PC-9 (cell line): ENCODE results near the gene GRN. TPM values are rescaled to one million over a fixed set of nuclear protein-coding genes. Genes with fewer than 3 reads are reported as not detected.
A peak's percentile ranks its signal among the peaks of the same experiment; 100 is the strongest.

Experiments
- Bru-seq: library from RNA; stranded (reverse); fragments of 400-500 nt; gene quantifications from one replicate; lab custom pipeline; 2021; lab: Mats Ljungman, UMichigan
- BruChase-seq, 2 experiments: library from RNA; stranded (reverse); fragments of 400-500 nt; gene quantifications; one replicate each; lab custom pipeline; 2021; lab: Mats Ljungman, UMichigan
- BruUV-seq: library from RNA; stranded (reverse); fragments of 400-500 nt; replicated peaks from 2 replicates; lab custom pipeline; 2021; lab: Mats Ljungman, UMichigan
- CTCF ChIA-PET: fragments of 300-600 bp; sonication (Branson Sonifier 250); formaldehyde crosslinking; loops from one replicate; lab custom pipeline; 2022; ENCODE audit warnings: antibody characterized with exemption; lab: Charles Lee
- POLR2A ChIA-PET: fragments of 300-600 bp; sonication (Branson Sonifier 250); formaldehyde crosslinking; loops from one replicate; lab custom pipeline; 2022; ENCODE audit warnings: antibody characterized with exemption; ENCODE audit not compliant: unreplicated experiment; lab: Charles Lee
- DNase-seq, 2 experiments: peaks; one replicate each; pipeline versions ENCODE4 v3.0.0 to v3.0.0-alpha.2; 2015 to 2022; ENCODE audit warnings: mixed read lengths in 1 of 2
- H2AFZ ChIP-seq: fragments of 200-600 bp; sonication (generic); 2 replicates; pipeline ENCODE4 v1.8.1; 2017; ENCODE audit warnings: antibody characterized with exemption
- H3F3A ChIP-seq: fragments of 200-600 bp; sonication (generic); 2 replicates; pipeline ENCODE4 v1.8.1; 2017; ENCODE audit warnings: antibody characterized with exemption, mild to moderate bottlenecking, low read depth; ENCODE audit not compliant: insufficient read depth
- H3K27ac ChIP-seq: fragments of 200-600 bp; sonication (generic); 2 replicates; pipeline ENCODE4 v1.6.1; 2016; ENCODE audit warnings: mixed run types
- H3K27me3 ChIP-seq: fragments of 200-600 bp; sonication (generic); 2 replicates; pipeline ENCODE4 v1.6.1; 2016; ENCODE audit warnings: low read depth, mixed run types; ENCODE audit not compliant: insufficient read depth
- H3K36me3 ChIP-seq: fragments of 200-600 bp; sonication (generic); 2 replicates; pipeline ENCODE4 v1.6.1; 2016; ENCODE audit warnings: low read depth, mixed run types
- H3K4me1 ChIP-seq: fragments of 200-600 bp; sonication (generic); replicated peaks from 2 replicates; pipeline ENCODE4 v1.6.1; 2016; ENCODE audit warnings: mixed run types; ENCODE audit not compliant: insufficient read depth
- H3K4me2 ChIP-seq: fragments of 200-600 bp; sonication (generic); 2 replicates; pipeline ENCODE4 v1.6.1; 2017; ENCODE audit warnings: mixed run types
- H3K4me3 ChIP-seq: fragments of 200-600 bp; sonication (generic); 2 replicates; pipeline ENCODE4 v1.6.1; 2016; ENCODE audit warnings: mixed run types
- H3K79me2 ChIP-seq: fragments of 200-600 bp; sonication (generic); 2 replicates; pipeline ENCODE4 v1.6.1; 2017; ENCODE audit warnings: low read depth, mixed run types
- H3K9me2 ChIP-seq: fragments of 200-600 bp; sonication (generic); 2 replicates; pipeline ENCODE4 v1.8.1; 2017; ENCODE audit warnings: mild to moderate bottlenecking; ENCODE audit not compliant: insufficient read depth
- H3K9me3 ChIP-seq: fragments of 200-600 bp; sonication (generic); 2 replicates; pipeline ENCODE4 v1.8.1; 2016; ENCODE audit warnings: low read depth; ENCODE audit not compliant: insufficient read depth
- H4K20me1 ChIP-seq: fragments of 200-600 bp; sonication (generic); 2 replicates; pipeline ENCODE4 v1.8.1; 2017; ENCODE audit not compliant: insufficient read depth
- EZH2 ChIP-seq: fragments of 200-600 bp; sonication (generic); IDR thresholded peaks from 2 replicates; pipeline ENCODE4 v1.8.0; 2017; ENCODE audit warnings: antibody characterized with exemption, low read depth
- intact Hi-C: fragments of 100-400 bp; cut with micrococcal nuclease; formaldehyde crosslinking; loops from one replicate; pipeline ENCODE4 v1.10.0; 2022; ENCODE audit not compliant: unreplicated experiment
- long read RNA-seq: library from polyadenylated mRNA; stranded (forward); transcript quantifications from one replicate; pipeline ENCODE4 v2.0.0, GENCODE V29; 2022
- total RNA-seq: library from RNA; stranded (reverse); gene quantifications from 2 replicates; pipeline ENCODE4 v1.2.3, GENCODE V29; 2021
- TF ChIP-seq, protein P1 (sequence below): fragments of 200-600 bp; sonication (generic); conservative IDR thresholded peaks from 2 replicates; pipeline ENCODE4 v1.6.1; 2017; ENCODE audit warnings: mixed run types, antibody characterized with exemption, mild to moderate bottlenecking, moderate library complexity

GRN gene
- total RNA-seq (226 and 413 TPM in 2 replicates), Bru-seq, nascent RNA (percentile 55 among the genes with signal in this experiment), BruChase-seq, experiment 1, labeled RNA remaining after a 2-hour chase (percentile 65 among the genes with signal in this experiment), BruChase-seq, experiment 2, labeled RNA remaining after a 6-hour chase (percentile 83 among the genes with signal in this experiment)
- long read RNA-seq, transcript GRN-201 (13 exons, 2,342 nt): major isoform, 361 of 514 reads
- long read RNA-seq, partial matches to known transcripts: 97 of 514 reads
- long read RNA-seq, other reads (novel, unspliced or antisense): 56 of 514 reads

DNA sequence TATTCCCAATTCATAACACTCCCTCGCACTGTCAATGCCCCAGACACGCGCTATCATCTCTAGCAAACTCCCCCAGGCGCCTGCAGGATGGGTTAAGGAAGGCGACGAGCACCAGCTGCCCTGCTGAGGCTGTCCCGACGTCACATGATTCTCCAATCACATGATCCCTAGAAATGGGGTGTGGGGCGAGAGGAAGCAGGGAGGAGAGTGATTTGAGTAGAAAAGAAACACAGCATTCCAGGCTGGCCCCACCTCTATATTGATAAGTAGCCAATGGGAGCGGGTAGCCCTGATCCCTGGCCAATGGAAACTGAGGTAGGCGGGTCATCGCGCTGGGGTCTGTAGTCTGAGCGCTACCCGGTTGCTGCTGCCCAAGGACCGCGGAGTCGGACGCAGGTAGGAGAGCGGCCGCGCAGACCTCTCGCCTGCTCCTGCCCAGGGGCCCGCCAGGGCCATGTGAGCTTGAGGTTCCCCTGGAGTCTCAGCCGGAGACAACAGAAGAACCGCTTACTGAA, at the start of gene GRN:
Gene GRN, plus strand, starts transcription at position 364 of the 515 bp plus-strand sequence. CDS start 3,863 bp downstream, outside the sequence.
- peaks cover 12% of the 10 kb centered on the region; the same call in 1 of the 2 replicates for H3F3A ChIP-seq
- H3K4me1 ChIP-seq: peaks cover 20% of the 10 kb centered on the region
- peaks cover 7% of the 10 kb centered on the region; the same call in 1 of the 2 replicates for H3K79me2 ChIP-seq
- intact Hi-C loops: loop anchor here (10.0 kb wide), 1 partner anchor 270 kb away; the partner anchor contains the start of gene G6PC3
- no peak for TF ChIP-seq EZH2
- TF ChIP-seq, protein P1, sequence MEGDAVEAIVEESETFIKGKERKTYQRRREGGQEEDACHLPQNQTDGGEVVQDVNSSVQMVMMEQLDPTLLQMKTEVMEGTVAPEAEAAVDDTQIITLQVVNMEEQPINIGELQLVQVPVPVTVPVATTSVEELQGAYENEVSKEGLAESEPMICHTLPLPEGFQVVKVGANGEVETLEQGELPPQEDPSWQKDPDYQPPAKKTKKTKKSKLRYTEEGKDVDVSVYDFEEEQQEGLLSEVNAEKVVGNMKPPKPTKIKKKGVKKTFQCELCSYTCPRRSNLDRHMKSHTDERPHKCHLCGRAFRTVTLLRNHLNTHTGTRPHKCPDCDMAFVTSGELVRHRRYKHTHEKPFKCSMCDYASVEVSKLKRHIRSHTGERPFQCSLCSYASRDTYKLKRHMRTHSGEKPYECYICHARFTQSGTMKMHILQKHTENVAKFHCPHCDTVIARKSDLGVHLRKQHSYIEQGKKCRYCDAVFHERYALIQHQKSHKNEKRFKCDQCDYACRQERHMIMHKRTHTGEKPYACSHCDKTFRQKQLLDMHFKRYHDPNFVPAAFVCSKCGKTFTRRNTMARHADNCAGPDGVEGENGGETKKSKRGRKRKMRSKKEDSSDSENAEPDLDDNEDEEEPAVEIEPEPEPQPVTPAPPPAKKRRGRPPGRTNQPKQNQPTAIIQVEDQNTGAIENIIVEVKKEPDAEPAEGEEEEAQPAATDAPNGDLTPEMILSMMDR: no peak
- no TSS peak for BruUV-seq
- H4K20me1 ChIP-seq: peaks cover 8% of the 10 kb centered on the region; the same call in 1 of the 2 replicates
- POLR2A ChIA-PET: interaction anchor here (0.7 to 1.5 kb wide), 2 partner anchors 18 to 121 kb away, joined by 4 to 7 read pairs; no protein-coding TSS in a partner anchor
- H3K27me3 ChIP-seq: no peaks in the 10 kb centered on the region
- no peaks in the 10 kb centered on the region for H3K9me3 ChIP-seq
- no peaks in the 10 kb centered on the region for H3K9me2 ChIP-seq
- H3K27ac ChIP-seq: peak within 1 kb of the TSS; percentile 31; the same call in 1 of the 2 replicates
- H3K4me2 ChIP-seq: peak within 1 kb of the TSS; percentile 93
- CTCF ChIA-PET: interaction anchor here (0.6 to 1.1 kb wide), 6 partner anchors 18 to 412 kb away, joined by 3 to 8 read pairs (median 5); no protein-coding TSS in a partner anchor
- H3K4me3 ChIP-seq: peak within 1 kb of the TSS; percentile 95
- peak; percentile 93 to 95 for DNase-seq
- H3K36me3 ChIP-seq: no peaks in the 10 kb centered on the region
- H2AFZ ChIP-seq: peak within 1 kb of the TSS; percentile 92

DNA sequence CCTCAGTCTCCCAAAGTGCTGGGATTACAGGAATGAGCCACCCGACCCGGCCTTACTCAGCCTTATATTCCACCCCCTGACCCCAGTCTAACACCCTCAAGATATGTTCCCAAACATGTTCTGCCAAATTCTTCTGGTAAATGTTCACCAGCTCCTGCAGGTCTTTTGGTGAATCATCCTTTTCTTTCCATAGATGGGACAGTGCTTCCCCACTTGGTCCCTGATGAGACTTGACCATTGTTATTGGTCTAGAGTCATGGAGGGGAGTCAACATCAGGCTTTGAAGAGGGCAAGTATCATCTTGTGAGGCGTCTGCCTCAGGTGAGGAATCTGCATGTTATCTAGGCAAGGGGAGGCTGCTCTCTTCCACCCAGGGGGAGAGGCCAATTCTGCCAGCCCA, 47.1 kb upstream of the GRN start:
- ChIA-PET POLR2A (interaction anchor here (0.9 kb wide), 1 partner anchor 92 kb away, joined by 3 read pairs; no protein-coding TSS in a partner anchor), CTCF (interaction anchor here (0.6 kb wide), 1 partner anchor 349 kb away, joined by 3 read pairs; no protein-coding TSS in a partner anchor)
- Histone ChIP-seq H3K27me3 (peaks cover 45% of the 10 kb centered on the region), H3K4me1 (no peaks in the 10 kb centered on the region), H3K27ac (no peak overlapping the region), H3K4me3 (no peak overlapping the region), H2AFZ (no peak overlapping the region), H3K4me2 (no peak overlapping the region), H4K20me1 (no peaks in the 10 kb centered on the region), H3K79me2 (no peaks in the 10 kb centered on the region), H3K9me2 (no peaks in the 10 kb centered on the region), H3F3A (no peaks in the 10 kb centered on the region), H3K36me3 (no peaks in the 10 kb centered on the region), H3K9me3 (no peaks in the 10 kb centered on the region)
- DNase-seq: no peak
- no TSS peak for BruUV-seq
- TF ChIP-seq EZH2: no peak
- TF ChIP-seq, protein P1: no peak
- intact Hi-C loops: no loop called here

DNA sequence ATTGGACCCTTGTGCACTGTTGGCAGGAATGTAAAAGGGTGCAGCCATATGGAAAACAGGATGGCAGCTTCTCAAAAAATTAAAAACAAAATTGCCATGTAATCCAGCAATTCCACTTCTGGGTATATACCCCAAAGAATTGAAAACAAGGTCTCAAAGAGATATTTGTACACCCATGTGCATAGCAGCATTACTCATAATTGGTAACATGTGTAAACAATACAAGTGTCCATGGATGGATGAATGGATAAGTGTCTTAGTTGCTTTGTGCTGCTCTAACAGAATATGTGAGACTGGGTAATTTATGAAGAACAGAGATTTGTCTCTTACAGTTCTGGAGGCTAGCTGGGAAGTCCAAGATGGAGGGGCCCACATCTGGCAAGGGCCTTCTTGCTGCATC, 40.5 kb upstream of the GRN start:
- CTCF ChIA-PET: no interaction called here
- no peak overlapping the region for H3K4me2 ChIP-seq
- H3K9me2 ChIP-seq: no peaks in the 10 kb centered on the region
- H3F3A ChIP-seq: peaks cover 10% of the 10 kb centered on the region; the same call in 1 of the 2 replicates
- DNase-seq: no peak
- peaks cover 4% of the 10 kb centered on the region; the same call in 1 of the 2 replicates for H4K20me1 ChIP-seq
- no peaks in the 10 kb centered on the region for H3K9me3 ChIP-seq
- H3K27ac ChIP-seq: no peak overlapping the region
- intact Hi-C loops: loop anchor here (5.0 kb wide), 1 partner anchor 82 kb away; no protein-coding TSS in a partner anchor
- no peaks in the 10 kb centered on the region for H3K36me3 ChIP-seq
- POLR2A ChIA-PET: no interaction called here
- H3K27me3 ChIP-seq: peaks cover 70% of the 10 kb centered on the region
- no peak overlapping the region for H3K4me3 ChIP-seq
- TF ChIP-seq EZH2: no peak
- no TSS peak for BruUV-seq
- H3K79me2 ChIP-seq: no peaks in the 10 kb centered on the region
- peaks cover 7% of the 10 kb centered on the region for H3K4me1 ChIP-seq
- H2AFZ ChIP-seq: no peak overlapping the region
